ENCODE data around the gene PTCHD1. TPM values are rescaled to one million over a fixed set of nuclear protein-coding genes. Genes with fewer than 3 reads are reported as not detected.

Gene PTCHD1
- total and polyA plus RNA-seq, 2 donors from 2014 or later, result 0.63 TPM; not detected in 1

DNA sequence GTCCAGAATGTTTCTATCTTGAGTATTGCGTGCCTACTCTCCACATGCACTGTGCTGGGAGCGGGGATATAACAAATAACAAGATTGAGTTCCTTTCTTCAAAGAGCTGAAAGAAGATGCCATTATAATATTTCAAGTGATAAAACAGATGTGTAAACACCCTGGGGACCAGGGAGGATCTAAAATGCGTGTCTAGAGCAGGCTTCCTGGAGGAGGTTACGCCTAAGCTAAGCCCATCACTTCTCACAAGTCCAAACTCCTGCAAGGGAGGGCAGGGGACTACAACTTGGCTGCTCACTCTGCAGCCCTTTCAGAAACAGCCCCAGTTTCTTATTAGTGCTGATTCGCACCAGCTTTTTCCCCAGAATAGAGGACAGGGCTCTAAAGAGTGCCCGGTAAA, 21.5 kb downstream of the PTCHD1 start:
- Histone ChIP-seq H3K27ac (ENCODE audit: low read depth in 2 of 2, low read length in 2 of 2) (no peak overlapping the region), H3K27me3 (ENCODE audit: control insufficient read depth, insufficient read depth, low read length) (no peaks in the 10 kb centered on the region), H3K9ac (ENCODE audit: low read length in 3 of 3) (no peak overlapping the region), H3K9me3 (ENCODE audit: control insufficient read depth in 2 of 3, insufficient read depth in 1 of 3, low read length in 3 of 3) (no peaks in the 10 kb centered on the region), H3K36me3 (ENCODE audit: control insufficient read depth in 2 of 3, insufficient read depth in 3 of 3, low read length in 3 of 3) (no peaks in the 10 kb centered on the region), H3K4me3 (ENCODE audit: low read length in 3 of 3) (no peak overlapping the region), H3K4me1 (ENCODE audit: control insufficient read depth in 2 of 3, insufficient read depth in 2 of 3, low read depth in 1 of 3, low read length in 3 of 3) (no peaks in the 10 kb centered on the region)
- intact Hi-C loops (cut with DNase I), result no loop called here
- no peak for TF ChIP-seq CTCF (IDR thresholded peaks at IDR 0.05; ENCODE audit: borderline replicate concordance, extremely low read depth, insufficient read depth)
- FAIRE-seq (no peak), DNase-seq (no peak)

DNA sequence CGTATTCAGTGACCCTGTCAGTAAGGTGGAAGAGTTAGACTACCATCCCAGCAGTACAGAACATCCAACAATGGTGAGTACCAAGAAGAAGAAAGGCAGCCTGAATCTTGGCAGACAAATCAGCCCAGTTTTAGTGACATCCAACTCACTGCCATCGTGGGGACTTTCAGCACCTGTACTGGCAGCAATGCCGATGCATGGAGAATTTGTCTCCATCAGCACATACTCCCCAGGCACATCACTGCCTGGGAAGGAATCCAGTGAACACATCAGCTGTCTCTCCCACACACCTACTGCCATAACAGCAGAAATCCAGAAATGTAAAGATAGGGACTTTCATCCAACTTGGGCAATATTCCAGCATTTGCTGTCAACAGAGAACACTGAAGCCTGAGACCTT, 29.8 kb downstream of the PTCHD1 start:
- intact Hi-C loops (cut with DNase I), result no loop called here
- H3K27me3 ChIP-seq (ENCODE audit: control insufficient read depth, insufficient read depth, low read length), result no peaks in the 10 kb centered on the region
- TF ChIP-seq CTCF (IDR thresholded peaks at IDR 0.05; ENCODE audit: borderline replicate concordance, extremely low read depth, insufficient read depth), result no peak
- no peaks in the 10 kb centered on the region for H3K9me3 ChIP-seq (ENCODE audit: control insufficient read depth in 2 of 3, insufficient read depth in 1 of 3, low read length in 3 of 3)
- H3K27ac ChIP-seq (ENCODE audit: low read depth in 2 of 2, low read length in 2 of 2), result no peak overlapping the region
- no peak for FAIRE-seq
- no peaks in the 10 kb centered on the region for H3K4me1 ChIP-seq (ENCODE audit: control insufficient read depth in 2 of 3, insufficient read depth in 2 of 3, low read depth in 1 of 3, low read length in 3 of 3)
- H3K36me3 ChIP-seq (ENCODE audit: control insufficient read depth in 2 of 3, insufficient read depth in 3 of 3, low read length in 3 of 3), result no peaks in the 10 kb centered on the region
- DNase-seq, result no peak
- H3K4me3 ChIP-seq (ENCODE audit: low read length in 3 of 3), result no peak overlapping the region
- H3K9ac ChIP-seq (ENCODE audit: low read length in 3 of 3), result no peak overlapping the region

DNA sequence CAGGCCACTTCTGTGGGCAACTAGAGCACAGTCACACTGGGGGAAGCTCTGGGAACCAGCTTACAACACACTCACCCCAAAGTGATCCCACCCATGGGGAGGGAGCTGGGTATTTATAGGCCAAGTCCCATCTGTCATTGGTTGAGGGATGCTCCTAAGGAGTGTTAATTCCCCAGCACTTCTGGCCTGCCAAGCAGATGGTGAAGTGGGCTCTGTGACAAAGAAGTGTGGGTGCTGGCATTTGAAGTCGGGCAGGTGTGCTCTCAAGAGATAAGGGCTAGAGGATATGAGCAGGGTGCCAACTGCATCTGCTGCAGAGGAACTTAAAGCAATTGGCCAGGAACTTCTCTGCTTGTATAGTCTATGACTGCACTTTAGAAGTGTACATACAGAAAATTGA, 30.9 kb downstream of the PTCHD1 start:
- no peak overlapping the region for H3K27ac ChIP-seq (ENCODE audit: low read depth in 2 of 2, low read length in 2 of 2)
- no peak overlapping the region for H3K9ac ChIP-seq (ENCODE audit: low read length in 3 of 3)
- DNase-seq (no peak), FAIRE-seq (no peak)
- H3K27me3 ChIP-seq (ENCODE audit: control insufficient read depth, insufficient read depth, low read length), result no peaks in the 10 kb centered on the region
- H3K9me3 ChIP-seq (ENCODE audit: control insufficient read depth in 2 of 3, insufficient read depth in 1 of 3, low read length in 3 of 3), result no peaks in the 10 kb centered on the region
- no peak overlapping the region for H3K4me3 ChIP-seq (ENCODE audit: low read length in 3 of 3)
- no peak for TF ChIP-seq CTCF (IDR thresholded peaks at IDR 0.05; ENCODE audit: borderline replicate concordance, extremely low read depth, insufficient read depth)
- no peaks in the 10 kb centered on the region for H3K36me3 ChIP-seq (ENCODE audit: control insufficient read depth in 2 of 3, insufficient read depth in 3 of 3, low read length in 3 of 3)
- intact Hi-C loops (cut with DNase I), result no loop called here
- H3K4me1 ChIP-seq (ENCODE audit: control insufficient read depth in 2 of 3, insufficient read depth in 2 of 3, low read depth in 1 of 3, low read length in 3 of 3), result no peaks in the 10 kb centered on the region

DNA sequence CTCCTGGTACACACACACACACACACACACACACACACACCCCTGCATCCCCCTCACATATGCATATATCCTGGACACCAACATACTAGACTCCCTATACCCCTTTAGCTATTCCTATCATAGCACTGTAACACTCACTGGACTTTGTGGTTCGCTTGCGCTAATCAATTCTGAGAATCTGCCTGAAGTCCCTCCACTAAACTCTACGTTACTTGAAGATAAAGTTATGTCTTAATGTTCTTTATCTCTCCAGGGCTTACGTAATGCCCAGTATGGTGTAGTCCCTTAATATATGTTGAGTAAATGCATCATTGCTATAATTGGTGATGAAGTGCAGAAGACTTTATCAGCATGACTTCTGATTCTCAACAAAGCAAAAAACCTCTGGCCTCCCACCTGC, 32.3 kb downstream of the PTCHD1 start:
- Histone ChIP-seq H3K36me3 (ENCODE audit: control insufficient read depth in 2 of 3, insufficient read depth in 3 of 3, low read length in 3 of 3) (no peaks in the 10 kb centered on the region), H3K27me3 (ENCODE audit: control insufficient read depth, insufficient read depth, low read length) (no peaks in the 10 kb centered on the region), H3K4me1 (ENCODE audit: control insufficient read depth in 2 of 3, insufficient read depth in 2 of 3, low read depth in 1 of 3, low read length in 3 of 3) (no peaks in the 10 kb centered on the region), H3K9me3 (ENCODE audit: control insufficient read depth in 2 of 3, insufficient read depth in 1 of 3, low read length in 3 of 3) (no peaks in the 10 kb centered on the region), H3K4me3 (ENCODE audit: low read length in 3 of 3) (no peak overlapping the region), H3K27ac (ENCODE audit: low read depth in 2 of 2, low read length in 2 of 2) (no peak overlapping the region), H3K9ac (ENCODE audit: low read length in 3 of 3) (no peak overlapping the region)
- FAIRE-seq (no peak), DNase-seq (no peak)
- TF ChIP-seq CTCF (IDR thresholded peaks at IDR 0.05; ENCODE audit: borderline replicate concordance, extremely low read depth, insufficient read depth), result no peak
- intact Hi-C loops (cut with DNase I), result no loop called here

All from kidney (tissue), 14 donors.